Embryonic facial prominence (tissue), 1 donor: ENCODE data around the gene ASTN2.

Experiments used
- DNase-seq: peaks from one replicate; pipeline ENCODE4 v3.0.0-alpha.2; 2016; ENCODE audit errors: extremely low spot score

ASTN2 gene

GRCh38 chr9:117018966-117019617 is 395.8 kb downstream of the ASTN2 start:
- DNase-seq = no peak

- no peak for DNase-seq
These were observed 397.4 kb downstream of the ASTN2 start for GRCh38 chr9:117017414-117017985.

DNA sequence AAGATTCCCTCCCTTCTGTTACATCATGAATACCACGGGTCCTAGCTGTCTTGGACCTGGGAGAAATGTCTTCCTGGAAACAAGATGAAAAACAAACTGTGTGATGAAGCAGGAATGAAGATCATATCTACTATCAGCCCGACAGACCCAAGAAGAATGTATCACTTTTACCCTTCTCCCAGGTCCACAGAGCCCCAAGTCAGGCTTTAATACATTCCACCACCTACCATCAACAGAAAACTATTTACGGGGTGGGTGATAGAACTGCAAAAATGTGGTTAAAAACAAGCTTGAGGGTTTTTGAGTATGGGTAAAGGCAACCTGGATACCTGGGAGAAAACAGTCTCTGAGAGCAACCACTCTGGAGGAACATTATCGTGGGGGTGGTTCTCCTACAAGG is 400.8 kb downstream of the ASTN2 start:
- no peak for DNase-seq

GRCh38 chr9:117013440-117013995 is 401.3 kb downstream of the ASTN2 start:
- DNase-seq = no peak

DNA sequence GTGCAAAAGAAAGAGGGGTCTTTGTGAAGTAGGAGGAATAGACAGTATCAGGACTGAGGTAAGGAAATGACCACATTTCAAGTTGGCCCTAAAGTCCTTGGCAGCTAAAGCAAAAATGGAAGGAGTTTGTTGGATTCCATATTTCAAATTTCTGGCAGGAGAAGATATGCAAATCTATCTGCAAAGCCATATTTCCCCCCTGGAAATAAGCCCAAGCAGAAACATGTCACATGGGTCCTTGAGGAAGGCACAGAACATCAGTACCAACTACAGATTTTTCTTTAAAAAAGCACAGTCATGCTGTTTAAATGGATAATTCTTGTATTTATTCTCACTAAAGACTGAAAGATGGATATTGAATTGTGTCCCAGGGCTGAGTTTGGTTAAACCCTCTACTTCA is 404.8 kb downstream of the ASTN2 start:
- no peak for DNase-seq

DNA sequence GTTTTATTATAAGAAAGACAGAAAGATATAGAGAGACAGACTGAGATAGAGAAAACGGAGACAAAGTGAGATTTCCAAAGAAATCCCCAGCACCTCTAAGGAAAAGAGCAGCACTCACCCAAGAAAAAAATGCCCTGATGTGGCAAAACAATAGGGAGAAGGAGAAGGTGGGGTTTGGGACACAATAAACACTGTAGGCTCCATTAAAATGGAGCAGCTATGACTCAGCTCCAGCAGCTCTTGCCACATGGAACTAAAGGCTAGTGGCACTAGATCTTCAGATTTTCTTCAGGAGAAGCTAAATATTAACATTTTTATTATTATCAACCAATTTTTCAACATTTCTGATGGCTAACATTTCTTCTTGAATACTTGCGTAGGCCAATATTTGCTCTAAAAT is 406.0 kb downstream of the ASTN2 start:
- DNase-seq = no peak

- DNase-seq = no peak
These were observed 406.4 kb downstream of the ASTN2 start for GRCh38 chr9:117008461-117008860.

DNA sequence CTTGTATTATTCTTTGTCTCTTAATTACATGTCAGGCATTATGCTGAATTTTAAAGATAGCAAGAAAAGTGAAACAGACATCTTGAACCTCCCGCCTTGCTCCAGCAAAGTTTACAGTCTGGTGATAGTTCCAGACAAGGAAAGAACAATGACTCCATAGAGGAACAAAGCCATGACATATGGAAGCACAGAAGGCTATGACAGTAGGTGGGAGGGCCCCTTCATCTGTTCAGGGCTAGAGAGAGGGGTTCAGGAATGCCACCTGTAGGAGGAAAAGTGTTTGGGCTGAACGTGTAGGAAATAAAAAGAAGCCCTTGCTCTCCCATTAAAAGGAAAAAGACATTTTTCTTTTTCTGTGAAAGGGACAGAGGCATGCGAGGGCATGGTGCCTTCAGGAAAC is 412.2 kb downstream of the ASTN2 start:
- DNase-seq = no peak

DNA sequence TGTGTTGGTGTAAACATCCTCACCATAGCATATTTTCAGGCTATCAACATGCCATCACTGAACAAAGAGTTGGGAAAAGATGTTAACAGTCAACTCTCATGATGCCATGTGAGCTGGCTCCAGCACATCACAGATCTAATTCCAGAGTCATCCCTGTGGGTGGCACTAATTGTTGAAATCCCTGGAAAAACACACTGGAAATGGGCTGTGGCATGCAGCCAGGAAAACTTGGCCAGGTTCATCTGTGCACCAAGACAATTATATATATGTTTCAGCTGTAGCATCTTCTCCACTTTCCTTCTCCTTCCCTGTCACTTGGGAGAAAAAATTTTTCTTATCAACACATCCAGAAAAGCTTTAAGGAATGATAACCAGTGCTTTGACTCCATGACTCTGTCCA is 414.0 kb downstream of the ASTN2 start:
- DNase-seq = no peak

- no peak for DNase-seq
These were observed 414.6 kb downstream of the ASTN2 start for GRCh38 chr9:117000196-117000723.

DNA sequence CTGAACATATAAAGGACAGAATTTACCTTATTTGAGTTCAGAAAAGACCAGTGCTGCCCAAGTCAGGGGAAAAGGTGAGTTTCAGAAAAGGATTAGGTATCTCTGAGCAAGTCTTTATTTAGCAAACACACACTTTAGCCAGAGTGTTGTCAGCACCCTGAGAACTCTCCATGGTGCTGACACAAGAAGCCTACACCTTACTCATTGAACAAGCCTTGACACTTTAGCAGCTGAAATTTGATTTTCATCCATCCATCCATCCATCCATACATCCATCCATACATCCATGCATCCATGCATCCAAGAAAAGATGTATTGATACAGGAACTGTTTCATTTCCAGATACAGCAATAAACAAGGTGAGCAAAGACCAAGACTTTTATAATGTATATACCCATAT is 416.6 kb downstream of the ASTN2 start:
- no peak for DNase-seq

DNA sequence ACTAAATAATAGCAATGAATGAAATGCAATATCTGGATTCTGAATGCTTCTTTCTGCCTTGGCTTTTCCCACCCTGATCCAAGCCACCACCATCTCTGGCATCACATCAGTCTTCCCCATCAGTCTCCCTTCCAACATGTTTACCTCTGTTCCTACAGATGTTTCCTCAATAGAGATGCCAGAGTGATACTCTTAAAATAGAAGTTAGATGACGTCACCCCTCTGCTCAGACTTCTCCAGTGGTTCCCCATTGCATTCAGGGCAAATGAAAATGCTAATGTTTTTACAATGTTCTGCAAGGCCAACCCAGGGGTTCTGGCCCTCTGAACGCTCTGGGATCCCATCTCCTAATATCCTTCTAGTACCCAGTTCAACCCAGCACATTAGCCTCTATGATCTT is 422.0 kb downstream of the ASTN2 start:
- DNase-seq = no peak

GRCh38 chr9:116991051-116991450 is 423.8 kb downstream of the ASTN2 start:
- DNase-seq = no peak

DNA sequence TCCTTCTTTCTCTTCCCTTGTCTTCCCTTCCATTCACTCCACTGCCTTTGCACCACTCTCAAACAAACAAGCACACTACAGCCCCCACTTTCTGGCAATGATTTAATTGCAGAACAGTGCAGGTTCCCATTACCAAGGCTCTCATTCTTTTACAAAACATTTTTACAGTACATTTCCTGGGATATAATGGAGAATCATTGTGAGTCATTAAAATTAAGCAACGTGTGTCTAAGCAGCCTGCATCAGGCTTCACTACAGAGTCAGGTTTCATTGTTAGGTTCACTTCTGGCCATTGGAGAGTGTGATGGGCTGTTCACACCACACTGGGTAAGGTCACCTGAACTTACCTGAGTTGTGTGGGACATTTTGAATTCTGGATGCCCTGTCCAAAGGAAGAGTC is 424.3 kb downstream of the ASTN2 start:
- no peak for DNase-seq

- no peak for DNase-seq
These were observed 427.0 kb downstream of the ASTN2 start for GRCh38 chr9:116987721-116988485.

GRCh38 chr9:116986015-116986414 is 428.8 kb downstream of the ASTN2 start:
- DNase-seq = no peak

GRCh38 chr9:116985596-116985995 is 429.3 kb downstream of the ASTN2 start:
- DNase-seq = no peak

DNA sequence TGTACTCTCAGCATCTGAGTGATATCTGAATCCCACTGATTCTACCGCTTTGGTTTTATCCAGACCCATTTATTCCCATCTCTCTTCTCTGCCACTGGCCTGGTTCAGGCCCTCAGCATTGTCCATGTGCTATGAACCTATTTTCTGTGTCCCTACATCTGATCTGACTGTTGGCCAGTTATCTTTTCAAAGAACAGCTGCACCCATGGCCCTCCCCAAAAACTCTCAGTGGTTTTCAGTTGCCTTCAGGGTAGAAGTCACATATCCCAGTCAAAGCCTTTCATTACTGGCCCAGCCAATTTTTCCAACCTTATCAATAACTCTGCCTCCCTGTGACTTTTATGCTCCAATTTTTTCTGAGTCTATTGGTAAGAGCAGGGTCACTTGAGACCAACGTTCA is 430.7 kb downstream of the ASTN2 start:
- no peak for DNase-seq

GRCh38 chr9:116980582-116981120 is 434.2 kb downstream of the ASTN2 start:
- DNase-seq = no peak

DNA sequence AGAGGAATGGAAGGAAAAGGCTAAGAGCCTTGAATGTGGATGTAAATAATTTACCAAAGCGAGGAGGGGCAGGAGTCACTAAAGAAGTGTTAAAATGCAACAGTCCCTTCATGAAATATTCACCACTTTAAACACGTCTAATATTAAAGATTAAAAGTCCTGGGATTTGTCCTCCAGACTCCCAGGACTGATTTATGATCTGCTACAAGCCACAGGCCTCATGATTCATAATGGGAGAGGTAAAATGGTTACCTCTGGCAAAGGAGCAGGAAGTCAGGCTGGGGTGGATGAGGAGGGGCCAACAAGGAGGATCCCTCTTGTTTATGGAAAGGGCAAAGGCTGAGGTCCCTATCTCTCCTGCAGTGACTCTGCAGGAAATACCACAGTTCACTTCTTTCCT is 435.4 kb downstream of the ASTN2 start:
- no peak for DNase-seq

GRCh38 chr9:116978155-116978554 is 436.7 kb downstream of the ASTN2 start:
- no peak for DNase-seq

DNA sequence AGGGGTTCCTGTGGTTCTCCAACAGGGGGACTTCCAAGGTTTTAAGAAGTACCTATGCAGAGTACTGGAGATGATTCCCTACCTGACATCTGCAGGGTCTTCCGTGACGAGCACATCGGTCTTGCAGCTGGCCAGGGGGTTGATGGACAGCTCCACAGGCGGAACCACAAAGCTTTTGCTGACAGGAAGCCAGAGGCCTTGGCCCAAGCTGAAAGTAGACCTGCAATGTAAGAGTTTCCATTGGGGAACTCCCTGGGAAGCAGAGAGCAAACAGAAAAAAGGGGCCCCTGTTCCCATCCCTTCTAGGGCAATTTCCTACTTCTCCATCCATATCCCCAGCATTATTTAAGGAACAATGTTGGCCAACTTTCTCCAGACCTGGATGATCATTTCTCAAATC is 439.7 kb downstream of the ASTN2 start:
- DNase-seq = no peak
